Fibroblast of pulmonary artery (primary cell): Measurements from ENCODE around the gene STK17A.

Experiments used
- DNase-seq: peaks from one replicate; pipeline ENCODE4 v3.0.0-alpha.2; 2010; ENCODE audit warnings: low read depth
- H3K4me3 ChIP-seq: replicated peaks from 2 replicates; pipeline ENCODE4 v1.5.1; 2011; ENCODE audit warnings: low read depth, mild to moderate bottlenecking, control low read depth, low read length, moderate library complexity
- TF ChIP-seq, protein P1 (sequence below): IDR thresholded peaks from 2 replicates; pipeline ENCODE4 v1.5.1; 2011; ENCODE audit warnings: mild to moderate bottlenecking, control low read depth, low read length, inconsistent platforms; ENCODE audit errors: missing control alignments

STK17A gene

DNA sequence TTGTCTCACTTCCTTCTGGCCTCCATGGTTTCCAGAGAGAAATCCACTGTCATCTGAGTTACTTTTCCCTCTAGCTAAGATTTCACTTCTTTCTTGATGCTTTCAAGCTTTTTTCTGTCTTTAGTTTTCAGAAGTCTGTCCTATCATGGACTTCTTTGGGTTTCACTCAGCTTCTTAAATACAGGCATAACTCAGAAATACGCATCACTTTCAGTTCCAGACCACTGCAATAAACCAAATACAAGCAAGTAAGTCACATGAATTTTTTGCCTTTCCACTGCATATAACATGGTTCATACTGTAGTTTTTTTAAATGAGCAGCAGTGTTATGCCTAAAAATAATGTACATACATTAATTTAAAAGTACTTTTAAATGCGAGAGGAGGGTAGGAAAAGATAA lies 48.7 kb downstream of the STK17A start:
- DNase-seq: no peak
- no peak overlapping the region for H3K4me3 ChIP-seq
- TF ChIP-seq, protein P1, sequence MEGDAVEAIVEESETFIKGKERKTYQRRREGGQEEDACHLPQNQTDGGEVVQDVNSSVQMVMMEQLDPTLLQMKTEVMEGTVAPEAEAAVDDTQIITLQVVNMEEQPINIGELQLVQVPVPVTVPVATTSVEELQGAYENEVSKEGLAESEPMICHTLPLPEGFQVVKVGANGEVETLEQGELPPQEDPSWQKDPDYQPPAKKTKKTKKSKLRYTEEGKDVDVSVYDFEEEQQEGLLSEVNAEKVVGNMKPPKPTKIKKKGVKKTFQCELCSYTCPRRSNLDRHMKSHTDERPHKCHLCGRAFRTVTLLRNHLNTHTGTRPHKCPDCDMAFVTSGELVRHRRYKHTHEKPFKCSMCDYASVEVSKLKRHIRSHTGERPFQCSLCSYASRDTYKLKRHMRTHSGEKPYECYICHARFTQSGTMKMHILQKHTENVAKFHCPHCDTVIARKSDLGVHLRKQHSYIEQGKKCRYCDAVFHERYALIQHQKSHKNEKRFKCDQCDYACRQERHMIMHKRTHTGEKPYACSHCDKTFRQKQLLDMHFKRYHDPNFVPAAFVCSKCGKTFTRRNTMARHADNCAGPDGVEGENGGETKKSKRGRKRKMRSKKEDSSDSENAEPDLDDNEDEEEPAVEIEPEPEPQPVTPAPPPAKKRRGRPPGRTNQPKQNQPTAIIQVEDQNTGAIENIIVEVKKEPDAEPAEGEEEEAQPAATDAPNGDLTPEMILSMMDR: no peak

DNA sequence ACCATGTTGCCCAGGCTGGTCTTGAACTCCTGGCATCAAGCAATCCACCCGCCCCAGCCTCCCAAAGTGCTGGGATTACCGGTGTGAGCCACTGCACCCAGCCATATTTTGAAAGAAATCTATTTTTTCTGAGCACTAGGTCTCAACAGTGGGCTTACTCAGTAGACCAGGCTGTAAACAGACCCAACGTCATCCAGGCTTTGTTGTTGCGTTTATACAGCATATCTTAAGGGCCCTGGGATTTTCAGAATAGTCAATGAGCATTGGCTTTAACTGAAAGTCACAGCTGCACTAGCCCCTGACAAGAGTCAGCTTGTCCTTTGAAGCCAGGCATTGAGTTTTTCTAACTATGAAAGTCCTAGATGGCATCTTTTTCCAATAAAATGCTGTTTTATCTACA lies 49.8 kb downstream of the STK17A start:
- TF ChIP-seq, protein P1: no peak
- no peak for DNase-seq
- no peak overlapping the region for H3K4me3 ChIP-seq

DNA sequence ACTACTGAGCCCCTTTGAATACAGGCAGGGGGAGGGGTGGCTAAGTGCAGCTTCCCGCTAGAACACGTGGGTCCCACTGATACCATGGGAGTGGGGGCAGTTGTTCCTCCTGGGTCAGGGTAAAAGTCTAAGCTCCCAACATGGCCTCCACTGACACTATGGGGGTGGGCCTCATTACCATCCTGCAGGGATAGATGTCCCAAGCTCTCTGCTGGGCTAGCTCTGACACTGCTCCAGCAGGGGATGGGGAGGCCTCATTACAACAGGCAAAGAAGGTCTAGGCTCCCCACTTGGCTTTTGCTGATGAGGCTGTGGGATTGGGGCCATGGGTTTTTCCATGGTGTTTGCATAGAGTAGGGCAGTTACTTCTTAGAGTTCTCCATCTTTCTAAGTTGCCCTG lies 51.5 kb downstream of the STK17A start:
- DNase-seq: no peak
- H3K4me3 ChIP-seq: no peak overlapping the region
- TF ChIP-seq, protein P1: no peak

DNA sequence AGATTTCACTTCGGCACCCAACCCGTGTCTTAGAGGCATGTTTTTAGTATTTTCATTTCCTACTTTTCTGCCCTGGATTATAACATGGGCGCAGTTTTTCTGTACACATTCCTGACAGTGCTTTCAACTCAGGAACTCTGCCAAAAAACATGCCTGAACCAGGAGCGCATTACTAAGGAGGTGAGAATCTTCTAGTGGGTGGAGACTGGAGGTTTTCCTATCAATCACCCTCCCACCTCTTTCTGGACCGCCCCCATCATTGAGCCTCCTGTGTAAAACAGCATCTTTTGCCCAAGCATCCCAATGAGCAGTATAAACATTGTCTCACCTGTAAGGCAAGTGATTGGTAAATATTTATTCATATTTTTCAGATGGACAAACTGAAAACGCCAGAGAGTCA lies 53.2 kb downstream of the STK17A start:
- TF ChIP-seq, protein P1: no peak
- peak; percentile 71 for DNase-seq
- no peak overlapping the region for H3K4me3 ChIP-seq

DNA sequence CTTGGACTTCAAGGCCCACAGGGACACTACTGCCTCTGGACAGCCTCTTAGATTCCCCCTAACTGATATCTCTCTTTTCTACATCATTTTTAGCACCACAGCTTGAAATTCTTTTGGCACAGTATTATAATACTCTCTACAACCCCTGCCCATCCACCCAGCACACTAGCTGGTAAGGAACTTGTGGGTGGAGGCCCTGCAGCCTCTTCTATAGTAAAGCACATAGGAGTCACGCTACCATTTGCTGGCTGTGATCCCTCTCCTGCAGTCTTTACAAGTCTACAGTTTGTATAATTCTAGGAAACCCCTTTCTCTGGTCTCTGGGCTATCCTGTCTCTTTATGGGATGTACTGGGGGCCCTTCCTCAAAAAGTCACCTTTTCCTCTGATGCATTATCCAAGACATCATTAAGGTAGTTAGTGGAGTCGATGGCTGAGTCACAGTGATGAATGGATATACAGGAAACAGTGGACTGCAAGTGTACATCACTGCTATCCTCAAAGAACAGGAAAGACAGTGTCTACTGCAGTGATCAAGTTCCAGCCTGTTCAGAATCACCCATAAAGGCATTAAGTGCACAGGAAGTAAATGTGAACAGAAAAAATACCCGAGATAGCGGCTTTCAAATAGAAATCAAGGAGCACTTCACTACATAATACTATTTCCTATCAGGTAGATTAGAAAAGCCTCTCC lies 54.4 kb downstream of the STK17A start:
- DNase-seq: no peak
- TF ChIP-seq, protein P1: no peak
- no peak overlapping the region for H3K4me3 ChIP-seq

DNA sequence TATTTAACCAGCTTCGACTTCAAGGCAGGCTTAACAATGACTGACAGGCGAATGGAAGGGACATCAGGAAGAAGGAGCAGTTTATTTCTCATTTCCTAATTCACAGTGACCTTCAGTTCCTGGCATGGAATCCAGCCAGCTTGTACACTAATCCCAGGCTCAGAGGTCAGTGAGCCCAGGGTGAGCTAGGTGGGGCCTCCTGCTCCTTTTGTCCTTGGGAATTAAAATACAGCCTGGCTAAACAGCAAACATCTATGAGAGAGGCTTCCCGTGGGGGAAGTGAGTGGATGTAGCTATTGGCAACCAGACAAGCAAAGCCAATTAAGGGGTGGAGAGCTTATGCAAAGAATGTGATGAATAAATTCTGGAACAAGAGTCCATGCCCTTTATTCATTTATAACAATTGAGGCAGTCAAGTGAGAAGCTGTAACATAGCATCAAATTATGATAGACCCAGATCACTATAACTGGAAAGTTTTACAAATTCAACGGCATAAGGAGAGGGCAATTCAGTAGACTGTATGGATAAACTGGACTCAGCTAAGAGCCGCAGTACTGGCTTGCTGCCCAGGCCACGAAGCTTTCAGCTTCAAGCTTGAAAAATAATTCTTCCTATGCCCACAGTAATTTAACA lies 57.1 kb downstream of the STK17A start:
- no peak overlapping the region for H3K4me3 ChIP-seq

More for the DNA sequence above, 57.1 kb downstream of the STK17A start:
- TF ChIP-seq, protein P1: no peak
- peak; percentile 87 for DNase-seq
